HT-29 (cell line): ENCODE results near the gene UQCRC1. TPM values are rescaled to one million over a fixed set of nuclear protein-coding genes. Genes with fewer than 3 reads are reported as not detected.

Experiments used
- DNase-seq: peaks from one replicate; pipeline ENCODE4 v3.0.0-alpha.2; 2015; ENCODE audit warnings: low spot score
- total RNA-seq: library from RNA; depleted of rRNA; stranded (reverse); fragments of >200 nt; shearing (Covaris generic); gene quantifications from 2 replicates; pipeline ENCODE4 v1.2.3, GENCODE V29; 2014; rRNA removed

UQCRC1 gene
- total RNA-seq = 210 and 212 TPM in 2 replicates

DNA sequence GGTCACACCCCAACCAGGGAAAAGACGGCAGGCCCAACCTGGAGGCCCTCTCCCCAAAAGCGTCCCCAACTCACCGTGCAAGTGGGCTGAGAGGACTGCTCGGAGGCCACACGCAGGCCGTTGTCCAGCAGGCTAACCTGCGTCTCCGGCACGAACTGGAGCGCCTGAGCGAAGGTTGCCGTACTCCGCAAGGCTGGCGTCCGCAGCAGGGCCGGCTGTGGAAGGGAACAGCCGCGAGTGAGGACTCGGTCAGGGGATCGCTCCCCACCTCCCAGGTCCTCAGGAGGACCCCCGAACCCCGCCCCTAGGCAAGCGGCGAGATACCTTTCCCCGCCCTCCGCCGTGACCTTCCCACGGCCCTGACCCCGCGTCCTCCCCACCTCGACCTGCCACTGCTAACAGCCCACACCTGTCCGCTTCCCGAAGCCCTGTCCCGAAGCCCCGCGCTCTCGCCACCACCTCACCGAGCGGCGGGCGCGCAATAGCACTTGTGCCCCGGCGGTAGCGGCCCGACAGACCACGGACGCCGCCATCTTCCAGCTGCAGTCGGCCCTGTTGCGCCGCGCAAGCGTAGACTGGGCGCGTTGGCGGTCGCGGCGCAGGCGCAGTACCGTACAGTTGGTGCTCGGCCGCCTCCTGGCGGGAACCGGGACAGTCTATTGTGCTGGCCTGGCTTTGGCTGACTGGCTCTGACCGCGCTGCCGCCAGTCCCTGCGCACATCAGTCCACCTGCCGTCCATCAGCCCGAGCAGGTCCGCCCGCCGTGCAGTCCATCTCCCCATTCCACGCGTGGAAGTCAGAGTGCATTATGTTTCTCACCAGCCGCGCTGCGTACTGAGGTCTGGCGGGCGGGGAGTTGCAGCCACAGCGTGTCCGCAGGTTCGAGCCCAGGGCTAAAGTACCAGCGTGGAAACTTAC is at the start of gene UQCRC1:
Gene UQCRC1 (minus strand): TSS at position 559 of the 918 bp plus-strand sequence. CDS start 26 bp downstream, at position 533.
- DNase-seq = peak; percentile 88

DNA sequence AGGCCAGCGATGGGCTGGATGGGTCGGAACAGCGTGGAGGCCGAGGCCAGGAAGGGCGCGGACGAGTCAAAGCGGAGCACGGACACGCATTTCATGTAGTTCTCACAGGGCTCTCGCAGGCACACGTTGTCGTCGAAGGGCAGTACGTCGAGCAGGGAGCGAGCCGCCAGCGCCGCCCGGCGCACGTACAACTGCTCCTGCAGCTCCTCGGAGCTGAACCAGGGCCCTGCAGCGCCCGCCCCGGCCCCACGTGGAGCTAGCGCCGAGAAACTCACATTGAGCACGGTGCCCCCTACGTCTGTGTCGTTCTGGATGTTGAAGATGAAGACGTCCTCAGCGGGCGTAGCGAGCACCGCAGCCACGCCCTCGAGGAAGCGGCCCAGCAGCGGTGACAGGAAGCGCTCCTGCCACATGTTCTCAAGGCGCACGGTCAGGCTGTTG is 47.4 kb upstream of the UQCRC1 start:
- no peak for DNase-seq

GRCh38 chr3:48656061-48656840 is 46.8 kb upstream of the UQCRC1 start:
- DNase-seq = no peak

GRCh38 chr3:48655606-48656005 is 46.2 kb upstream of the UQCRC1 start:
- DNase-seq = no peak

DNA sequence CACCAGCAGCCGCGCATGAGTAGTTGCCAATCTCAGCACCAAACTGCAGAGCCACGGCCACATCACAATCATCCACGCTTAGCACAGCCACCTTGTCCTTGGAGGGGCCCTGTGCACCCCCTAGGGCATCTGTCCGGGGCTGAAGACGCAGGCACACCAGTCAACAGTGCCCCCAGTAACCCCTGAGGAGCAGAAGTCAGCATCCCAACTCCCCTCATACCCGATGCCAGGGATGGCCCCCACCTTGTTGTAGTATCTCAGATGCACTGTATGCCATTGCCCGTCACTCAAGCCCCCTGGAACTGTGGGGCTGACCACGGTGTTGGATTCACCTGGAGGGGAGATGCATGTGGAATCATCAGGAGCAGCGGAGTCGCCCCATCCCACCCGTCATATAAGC is 45.6 kb upstream of the UQCRC1 start:
- no peak for DNase-seq

- DNase-seq = no peak
These were observed 43.7 kb upstream of the UQCRC1 start for GRCh38 chr3:48652923-48653715.

DNA sequence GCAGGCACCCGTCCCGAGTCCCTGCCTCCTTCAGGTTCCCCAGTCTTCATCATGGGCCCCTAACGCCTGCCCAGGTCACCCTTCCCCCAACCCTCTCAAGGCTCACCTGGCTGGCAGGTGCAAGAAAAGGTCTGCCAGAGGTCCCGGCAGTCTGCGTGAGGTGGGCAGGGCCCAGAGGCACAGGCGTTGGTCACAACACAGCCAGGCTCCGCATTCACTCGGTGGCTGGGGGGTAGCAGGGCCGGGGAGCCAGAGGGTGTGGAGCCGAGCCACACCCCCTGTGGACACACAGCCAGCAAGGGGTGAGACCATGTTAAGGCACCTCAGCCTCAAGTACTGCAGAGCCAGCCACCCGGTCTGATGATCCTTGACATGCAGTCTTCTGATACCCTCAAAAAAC is 42.3 kb upstream of the UQCRC1 start:
- no peak for DNase-seq

DNA sequence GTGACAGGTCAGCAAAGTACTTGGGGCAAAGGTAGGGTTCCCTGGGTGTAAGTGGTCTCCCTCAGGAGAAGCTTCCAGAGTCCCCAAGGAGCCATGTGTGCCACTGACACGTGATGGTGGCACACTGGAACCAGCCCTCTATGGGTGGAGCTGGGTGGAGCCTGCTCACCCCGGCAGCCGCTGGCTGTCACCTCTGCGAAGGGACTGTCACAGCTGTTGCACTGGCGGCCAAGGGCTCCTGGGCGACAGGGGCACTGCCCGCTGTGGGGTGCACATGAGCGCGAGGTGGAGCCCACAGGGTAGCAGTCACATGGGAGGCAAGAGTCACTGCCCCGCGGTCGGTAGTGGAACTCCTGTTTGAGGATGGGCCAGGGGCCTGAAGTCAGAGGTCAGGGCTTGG is 41.3 kb upstream of the UQCRC1 start:
- DNase-seq = peak; percentile 13

DNA sequence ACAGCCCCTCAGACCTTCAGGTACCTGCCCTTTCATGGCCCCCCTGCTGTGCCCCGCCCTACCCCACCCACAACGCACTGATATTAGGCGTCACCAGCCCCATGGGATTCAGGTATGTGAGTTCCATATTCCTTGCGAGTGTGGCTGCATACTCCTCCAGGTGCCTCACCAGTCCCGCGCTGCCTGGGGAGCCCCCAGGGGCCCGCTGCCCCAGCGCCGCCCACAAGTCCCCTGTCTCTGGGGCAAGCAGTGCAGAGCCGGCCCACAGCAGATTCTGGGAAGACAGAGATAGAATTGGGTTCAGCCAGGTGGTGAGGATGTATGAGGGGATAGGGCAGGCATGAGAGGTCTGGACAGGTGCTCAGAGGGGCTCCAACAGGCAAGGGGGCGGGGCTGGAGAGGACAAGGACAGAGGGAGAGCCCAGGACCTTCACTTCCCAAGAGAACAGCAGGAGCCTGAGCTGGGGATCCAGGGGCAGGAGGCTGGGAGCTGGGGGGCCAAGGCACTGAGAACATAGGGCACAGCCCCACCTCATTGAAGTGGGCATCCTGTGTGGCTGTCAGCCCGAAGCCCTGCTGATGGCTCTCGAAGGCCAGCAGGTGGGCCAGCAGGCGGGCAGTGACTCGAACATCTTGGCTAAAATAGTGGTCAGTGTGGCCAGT is 38.9 kb upstream of the UQCRC1 start:
- no peak for DNase-seq

- DNase-seq = no peak
These were observed 38.3 kb upstream of the UQCRC1 start for GRCh38 chr3:48647714-48648113.

DNA sequence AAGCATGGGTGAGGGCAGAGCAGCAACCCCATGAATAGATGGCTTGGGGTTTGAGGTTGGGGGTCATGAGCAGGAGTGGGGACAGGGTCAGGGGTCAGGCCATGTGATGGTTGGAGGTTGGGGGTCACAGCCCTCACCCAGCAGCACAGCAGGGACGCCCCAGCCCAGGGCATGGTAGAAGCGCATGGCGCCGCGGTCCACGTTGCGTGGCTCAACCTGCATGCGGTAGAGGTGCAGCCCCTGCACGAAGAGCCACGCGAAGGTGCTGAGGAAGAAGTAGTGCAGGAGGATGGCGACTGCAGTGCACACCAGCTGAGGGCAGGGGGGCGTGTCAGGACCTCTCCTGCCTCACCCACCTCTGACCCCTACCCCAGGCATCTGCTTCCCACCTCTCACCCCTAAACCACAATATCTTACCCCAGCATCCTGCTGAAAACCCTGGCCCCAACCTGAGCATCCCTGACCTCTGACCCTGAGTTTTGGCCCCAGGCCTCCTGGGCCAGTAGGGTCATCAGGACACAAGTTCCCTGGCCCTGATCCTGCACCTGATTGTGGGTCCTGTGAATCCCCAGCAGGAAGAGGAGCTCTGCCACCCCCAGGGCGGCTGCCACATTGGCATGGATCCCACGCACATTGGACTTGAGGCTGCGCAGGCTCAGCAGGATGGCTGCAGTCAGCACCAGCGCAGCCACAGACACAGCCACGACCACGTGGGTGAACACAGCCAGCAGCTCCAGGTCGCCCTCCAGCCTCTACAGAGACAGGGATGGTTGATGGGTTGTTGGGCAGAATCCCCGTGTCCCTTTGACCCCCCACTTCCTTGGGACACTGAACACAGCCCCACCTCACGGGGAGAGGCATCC is 35.7 kb upstream of the UQCRC1 start:
- DNase-seq = no peak

- DNase-seq = no peak
These were observed 33.2 kb upstream of the UQCRC1 start for GRCh38 chr3:48642605-48643004.

DNA sequence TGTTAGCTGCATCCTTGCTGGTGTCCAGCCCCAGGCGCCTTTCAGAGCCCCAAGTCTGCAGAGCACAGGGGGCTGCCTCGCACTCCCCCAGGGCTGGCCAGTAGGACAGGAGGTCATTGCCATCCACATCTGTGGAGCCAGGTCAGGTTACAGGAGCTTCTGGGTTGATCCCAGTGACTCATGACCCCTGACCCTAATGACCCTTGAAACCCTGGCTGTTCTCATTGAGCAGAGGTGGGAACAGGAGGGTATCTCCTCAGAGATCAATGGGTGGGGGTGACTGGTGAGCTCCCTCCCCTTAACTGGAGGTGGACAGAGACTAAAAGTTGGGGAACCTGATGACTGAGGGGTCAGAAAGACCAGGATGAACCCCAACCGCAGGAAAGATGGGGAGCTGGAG is 31.9 kb upstream of the UQCRC1 start:
- DNase-seq = no peak

GRCh38 chr3:48639944-48640606 is 30.6 kb upstream of the UQCRC1 start:
- DNase-seq = no peak

- no peak for DNase-seq
These were observed 27.9 kb upstream of the UQCRC1 start for GRCh38 chr3:48637305-48637704.

DNA sequence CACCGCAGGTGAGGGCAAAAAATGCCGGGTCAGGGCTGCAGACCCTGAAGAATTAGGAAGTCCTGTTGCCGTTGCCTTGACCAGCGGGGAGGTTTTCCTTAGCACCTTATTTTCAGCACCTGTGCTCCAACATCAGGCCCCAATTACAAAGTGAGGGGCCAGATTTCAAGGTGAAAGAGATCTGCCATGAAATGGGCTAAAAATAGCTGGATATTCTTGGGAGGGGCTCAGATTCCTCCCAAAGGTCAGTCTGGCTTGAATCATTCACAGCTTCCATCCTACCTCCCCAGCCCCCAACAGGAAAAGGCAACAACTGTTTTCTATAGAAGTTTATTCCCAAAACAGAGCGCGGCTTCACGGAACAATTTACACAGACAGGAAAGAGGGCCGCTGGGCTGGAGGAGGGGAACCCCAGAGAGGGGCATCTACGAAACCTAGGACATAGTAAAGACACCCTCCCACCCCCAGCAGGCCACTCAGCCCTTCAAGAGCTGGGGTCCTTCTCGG is 26.8 kb upstream of the UQCRC1 start:
- DNase-seq = no peak

DNA sequence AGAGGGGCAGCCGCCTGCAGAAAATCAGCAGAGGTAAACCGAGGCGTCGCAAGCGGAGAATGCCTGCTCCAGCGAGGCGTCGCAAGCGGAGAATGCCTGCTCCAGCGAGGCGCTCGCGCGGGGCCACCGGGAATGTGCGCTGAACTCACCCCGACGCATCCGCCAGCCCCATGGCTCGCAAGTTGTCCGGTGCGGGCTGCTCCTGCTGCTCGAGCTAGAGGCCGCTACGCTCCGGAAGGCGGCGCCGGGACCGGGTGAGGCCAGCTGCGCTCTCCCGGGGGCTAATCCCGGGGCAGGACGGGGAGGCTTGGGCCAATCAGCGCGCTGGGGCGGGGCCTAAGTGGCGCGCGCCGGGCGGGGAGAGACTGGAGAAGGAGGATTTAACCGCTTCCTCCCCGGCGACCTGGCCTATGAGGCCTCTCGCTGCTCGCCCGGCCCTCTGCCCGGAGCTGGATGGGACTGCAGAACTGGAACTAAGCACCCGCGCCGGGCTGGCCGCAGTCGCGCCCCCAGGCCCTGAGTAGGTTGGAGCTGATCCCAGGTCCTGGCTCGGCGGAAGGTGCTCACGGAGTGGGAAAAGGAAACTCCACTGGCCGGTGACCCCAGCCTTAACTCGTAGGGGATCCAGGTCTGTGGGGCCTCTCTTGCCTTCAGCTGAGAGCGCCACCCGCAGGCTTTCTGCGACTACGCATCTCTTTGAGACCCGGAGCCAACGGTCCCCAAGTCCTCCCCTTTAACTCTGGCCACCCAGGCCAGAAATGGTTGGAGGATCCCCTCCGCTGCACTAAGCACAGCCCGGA is 26.0 kb upstream of the UQCRC1 start, which contains the start of gene SLC26A6:
Gene SLC26A6 (minus strand): TSS at position 240 of the 800 bp plus-strand sequence. CDS start 68 bp downstream, at position 172.
- peak; percentile 93 for DNase-seq

- DNase-seq = peak; percentile 35
These were observed 25.3 kb upstream of the UQCRC1 start for GRCh38 chr3:48634661-48635221.
